Coronary artery (tissue), 2 donors: ENCODE measurements around the gene MTHFD1.

ENCODE experiments used
- DNase-seq: peaks from one replicate; pipeline ENCODE4 v3.0.0-alpha.2; 2017; ENCODE audit warnings: low spot score
- H3K27ac ChIP-seq, 2 donors: fragments of 200-600 bp; sonication (generic); one replicate each; pipeline ENCODE4 v1.5.1; 2016 to 2019
- H3K4me3 ChIP-seq: fragments of 200-600 bp; sonication (generic); 2 replicates; pipeline ENCODE4 v1.5.1; 2016; ENCODE audit warnings: mild to moderate bottlenecking, moderate library complexity
- CTCF ChIP-seq: fragments of 200-600 bp; sonication (generic); IDR thresholded peaks from one replicate; pipeline ENCODE4 v1.5.1; 2019; ENCODE audit warnings: antibody characterized with exemption

The MTHFD1 gene

GRCh38 chr14:64474041-64474440 is 85.9 kb downstream of the MTHFD1 start:
- H3K4me3 ChIP-seq, result no peak overlapping the region
- DNase-seq, result no peak
- TF ChIP-seq CTCF, result no peak
- H3K27ac ChIP-seq, result no peak overlapping the region

GRCh38 chr14:64474698-64475097 is 86.5 kb downstream of the MTHFD1 start:
- TF ChIP-seq CTCF, result no peak
- no peak for DNase-seq
- Histone ChIP-seq H3K4me3 (no peak overlapping the region), H3K27ac (no peak overlapping the region)

- no peak for DNase-seq
- TF ChIP-seq CTCF, result no peak
- H3K27ac ChIP-seq, result no peak overlapping the region
- no peak overlapping the region for H3K4me3 ChIP-seq
Observed at GRCh38 chr14:64475585-64476273, 87.6 kb downstream of the MTHFD1 start.

- TF ChIP-seq CTCF, result no peak
- no peak for DNase-seq
- Histone ChIP-seq H3K4me3 (no peak overlapping the region), H3K27ac (no peak overlapping the region)
Observed at GRCh38 chr14:64476438-64476837, 88.3 kb downstream of the MTHFD1 start.

- DNase-seq, result no peak
- H3K4me3 ChIP-seq, result no peak overlapping the region
- no peak for TF ChIP-seq CTCF
- no peak overlapping the region for H3K27ac ChIP-seq
Observed at GRCh38 chr14:64478634-64479250, 90.6 kb downstream of the MTHFD1 start.

- no peak for TF ChIP-seq CTCF
- no peak overlapping the region for H3K27ac ChIP-seq
- no peak overlapping the region for H3K4me3 ChIP-seq
- DNase-seq, result no peak
Observed at GRCh38 chr14:64488590-64489099, 100.5 kb downstream of the MTHFD1 start.

DNA sequence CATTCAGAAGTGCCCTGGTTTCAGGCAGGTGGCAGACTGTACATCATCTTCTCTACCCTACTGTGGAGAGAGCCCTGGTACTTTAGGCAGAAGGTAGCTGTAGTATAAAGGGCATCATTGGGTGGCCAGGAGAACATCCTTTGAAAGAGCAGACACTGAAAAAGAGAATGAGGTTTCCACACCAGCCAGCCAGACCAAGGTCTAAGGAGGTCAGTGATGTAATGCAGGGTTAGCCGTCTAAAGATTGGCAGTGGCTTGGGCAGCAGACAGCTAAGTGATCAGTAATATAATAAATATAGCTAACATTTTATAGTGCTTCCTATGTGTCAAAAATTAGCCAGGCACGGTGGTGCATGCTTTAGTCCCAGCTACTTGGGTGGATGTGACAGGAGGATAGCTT is 103.5 kb downstream of the MTHFD1 start:
- no peak for DNase-seq
- no peak for TF ChIP-seq CTCF
- Histone ChIP-seq H3K27ac (no peak overlapping the region), H3K4me3 (no peak overlapping the region)
